ENCODE results near the gene TBC1D2B.

DNA sequence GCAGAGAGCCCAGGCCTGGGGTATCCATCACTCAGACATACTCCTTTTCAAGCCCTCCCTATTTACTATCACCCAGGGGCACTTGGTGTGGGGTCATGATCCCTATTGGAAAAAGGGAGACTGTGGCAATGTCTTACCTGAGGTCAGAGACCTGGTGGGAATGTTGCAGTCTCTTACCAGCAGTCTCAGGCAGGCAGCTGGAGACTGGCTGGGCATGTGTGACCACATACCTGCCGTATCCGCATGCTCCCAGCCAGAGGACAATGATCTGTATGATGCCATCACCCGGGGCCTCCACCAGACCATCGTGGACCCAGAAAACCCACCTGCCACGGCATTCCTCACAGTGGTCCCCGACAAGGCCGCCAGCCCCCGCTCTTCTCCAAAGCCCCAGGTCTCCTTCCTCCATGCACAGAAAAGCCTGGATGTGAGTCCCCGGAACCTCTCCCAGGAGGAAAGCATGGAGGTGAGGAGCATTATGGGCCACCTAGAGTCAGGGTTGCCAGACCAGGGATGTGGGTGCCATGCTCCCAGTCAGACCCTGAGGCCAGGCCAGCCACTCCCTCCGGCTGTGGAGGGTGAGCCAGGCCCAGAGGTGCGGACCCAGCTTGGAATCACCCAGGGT lies 20.7 kb upstream of the TBC1D2B start:
- TF ChIP-seq, protein P1, sequence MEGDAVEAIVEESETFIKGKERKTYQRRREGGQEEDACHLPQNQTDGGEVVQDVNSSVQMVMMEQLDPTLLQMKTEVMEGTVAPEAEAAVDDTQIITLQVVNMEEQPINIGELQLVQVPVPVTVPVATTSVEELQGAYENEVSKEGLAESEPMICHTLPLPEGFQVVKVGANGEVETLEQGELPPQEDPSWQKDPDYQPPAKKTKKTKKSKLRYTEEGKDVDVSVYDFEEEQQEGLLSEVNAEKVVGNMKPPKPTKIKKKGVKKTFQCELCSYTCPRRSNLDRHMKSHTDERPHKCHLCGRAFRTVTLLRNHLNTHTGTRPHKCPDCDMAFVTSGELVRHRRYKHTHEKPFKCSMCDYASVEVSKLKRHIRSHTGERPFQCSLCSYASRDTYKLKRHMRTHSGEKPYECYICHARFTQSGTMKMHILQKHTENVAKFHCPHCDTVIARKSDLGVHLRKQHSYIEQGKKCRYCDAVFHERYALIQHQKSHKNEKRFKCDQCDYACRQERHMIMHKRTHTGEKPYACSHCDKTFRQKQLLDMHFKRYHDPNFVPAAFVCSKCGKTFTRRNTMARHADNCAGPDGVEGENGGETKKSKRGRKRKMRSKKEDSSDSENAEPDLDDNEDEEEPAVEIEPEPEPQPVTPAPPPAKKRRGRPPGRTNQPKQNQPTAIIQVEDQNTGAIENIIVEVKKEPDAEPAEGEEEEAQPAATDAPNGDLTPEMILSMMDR (IDR thresholded peaks at IDR 0.05; ENCODE audit: insufficient read depth, low read length), result no peak
- TF ChIP-seq POLR2AphosphoS5 (IDR thresholded peaks at IDR 0.05; ENCODE audit: low read depth), result no peak

Measured in HL-60 (cell line).